ELF-1 (cell line): ENCODE data around the gene ATP5MC3.
"Not testable (repeated sequence)": the region's sequence is repeated elsewhere in the genome, so short reads cannot be mapped to it uniquely, and the experiment has no call there.

Experiments used
- DNase-seq: peaks from one replicate; pipeline ENCODE4 v3.0.0-alpha.2; 2016; ENCODE audit warnings: low read depth, low spot score

ATP5MC3 gene

DNA sequence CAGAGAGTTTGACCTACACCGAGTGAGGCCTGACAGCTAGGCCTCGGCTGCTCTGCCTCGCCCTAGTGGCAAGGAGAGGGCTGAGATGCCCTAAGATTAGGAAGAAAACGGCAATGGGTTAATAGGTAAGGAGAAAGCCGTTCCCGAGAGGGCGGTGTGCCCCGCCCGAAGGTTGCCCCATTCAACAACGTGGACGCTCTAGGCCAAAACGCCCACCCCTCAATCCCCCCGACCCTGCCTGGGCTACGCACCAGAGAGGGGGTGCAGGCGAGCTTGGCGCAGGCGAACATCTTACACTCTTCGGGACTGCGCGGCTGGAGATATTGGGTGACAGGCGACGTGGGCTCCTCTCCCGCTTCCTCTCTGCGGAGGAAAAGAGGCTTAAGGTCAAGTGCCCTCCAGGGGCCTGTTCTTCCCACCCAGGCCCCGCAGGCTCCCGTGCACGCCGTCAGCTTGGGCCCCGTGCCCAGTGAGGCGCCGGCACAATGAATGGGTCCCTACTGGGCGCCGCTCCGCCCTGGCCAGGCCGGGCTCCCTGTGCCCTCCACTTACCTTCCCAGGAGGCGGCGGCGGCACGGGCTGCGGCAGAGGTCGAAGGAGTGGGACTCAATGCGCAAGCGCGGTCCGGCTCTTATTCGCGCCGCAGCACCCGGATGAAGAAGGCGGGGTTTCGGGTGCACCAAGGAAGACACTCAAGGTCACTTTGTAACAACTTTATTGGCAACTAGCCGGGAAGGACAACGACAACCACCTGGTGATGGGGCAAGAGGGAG, at the start of gene ATP5MC3:
Gene ATP5MC3 (minus strand): TSS at position 607 of the 773 bp plus-strand sequence. CDS start 317 bp downstream, at position 290.
- DNase-seq, result peak; percentile 96

DNA sequence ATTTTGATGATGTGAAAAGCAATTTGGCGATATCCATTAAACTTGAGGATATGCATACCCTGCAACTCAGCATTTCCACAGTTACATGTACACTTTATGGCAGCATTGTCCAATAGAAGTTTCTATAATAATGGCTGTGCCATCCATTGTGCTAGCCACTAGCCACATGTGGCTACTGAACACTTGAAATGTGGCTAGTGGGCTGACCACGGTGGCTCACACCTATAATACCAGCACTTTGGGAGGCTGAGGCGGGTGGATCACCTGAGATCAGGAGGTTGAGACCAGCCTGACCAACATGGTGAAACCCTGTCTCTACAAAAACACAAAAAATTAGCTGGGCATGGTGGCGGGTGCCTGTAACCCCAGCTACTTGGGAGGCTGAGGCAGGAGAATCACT, 47.1 kb upstream of the ATP5MC3 start:
- DNase-seq, result not testable (repeated sequence)

DNA sequence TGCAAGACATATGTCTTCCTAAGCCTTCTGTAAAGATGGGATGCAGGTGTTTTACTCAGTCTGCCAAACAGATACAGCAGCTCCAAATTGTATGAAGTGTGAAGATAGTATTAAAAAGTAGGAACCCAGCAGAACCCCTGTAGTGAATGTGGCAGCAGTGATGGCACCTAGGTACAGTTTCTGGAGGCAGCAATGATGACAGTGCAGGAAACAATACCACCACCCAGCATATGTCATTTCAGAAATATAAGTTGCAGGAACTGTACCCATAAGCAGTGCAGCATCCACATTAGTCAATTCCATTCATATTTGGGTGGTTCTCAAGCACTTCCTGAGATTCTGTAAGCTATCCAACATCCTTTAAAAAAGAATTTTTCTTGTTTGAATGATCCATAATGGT, 46.7 kb upstream of the ATP5MC3 start:
- DNase-seq, result no peak

DNA sequence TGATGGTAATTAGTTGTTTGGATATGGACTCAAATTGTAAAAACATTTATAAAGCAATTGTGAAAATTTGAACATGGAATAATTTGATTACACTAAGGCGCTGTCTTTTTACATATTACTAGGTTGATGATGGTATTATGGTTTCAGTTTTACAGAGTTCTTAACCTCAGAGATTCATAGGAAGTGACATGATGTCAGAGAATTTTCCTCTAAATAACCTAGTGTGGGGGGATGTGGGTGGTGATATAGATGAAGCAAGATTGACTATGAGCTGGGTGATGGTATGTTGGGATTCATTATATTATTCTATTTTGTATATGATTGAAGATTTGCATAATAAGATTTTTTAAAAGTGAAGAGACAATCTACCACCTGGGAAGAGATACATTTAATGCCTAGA, 45.9 kb upstream of the ATP5MC3 start:
- DNase-seq, result no peak

DNA sequence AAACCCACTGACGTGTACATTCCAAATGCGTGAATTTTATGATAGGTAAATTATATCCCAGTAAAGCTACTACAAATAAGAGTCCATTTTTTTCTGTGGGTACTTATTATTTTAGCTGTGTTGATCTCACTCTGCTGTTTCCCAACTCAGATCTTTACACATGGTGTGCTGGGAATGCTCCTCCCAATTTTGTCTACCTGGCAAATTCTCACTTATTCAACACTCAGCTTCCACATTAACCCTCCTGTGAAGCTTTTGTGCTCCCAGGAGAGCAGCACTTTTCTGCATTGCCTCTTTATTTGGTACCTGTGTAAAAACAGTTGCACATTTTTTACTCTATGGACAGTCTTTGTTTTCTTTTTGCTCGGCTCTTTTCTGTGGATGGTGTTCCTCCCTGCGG, 38.6 kb upstream of the ATP5MC3 start:
- no peak for DNase-seq

DNA sequence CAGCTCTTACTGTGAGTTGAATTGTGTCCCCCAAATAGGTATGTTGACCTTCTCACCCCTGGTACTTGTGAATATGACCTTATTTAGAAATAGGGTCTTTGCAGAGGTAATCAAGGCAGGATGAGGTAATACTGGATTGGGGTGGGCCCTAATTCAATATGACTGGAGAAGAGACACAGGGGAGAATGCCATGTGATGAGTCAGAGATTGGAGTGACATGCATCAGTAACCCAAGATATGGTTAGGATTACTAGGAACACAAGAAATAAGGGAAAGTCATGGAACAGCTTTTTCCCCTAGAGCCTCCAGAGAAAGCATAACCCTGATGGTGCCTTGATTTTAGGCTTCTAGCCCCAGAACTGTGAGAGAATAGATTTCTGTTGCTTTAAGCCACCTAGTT, 37.0 kb upstream of the ATP5MC3 start:
- DNase-seq, result no peak

DNA sequence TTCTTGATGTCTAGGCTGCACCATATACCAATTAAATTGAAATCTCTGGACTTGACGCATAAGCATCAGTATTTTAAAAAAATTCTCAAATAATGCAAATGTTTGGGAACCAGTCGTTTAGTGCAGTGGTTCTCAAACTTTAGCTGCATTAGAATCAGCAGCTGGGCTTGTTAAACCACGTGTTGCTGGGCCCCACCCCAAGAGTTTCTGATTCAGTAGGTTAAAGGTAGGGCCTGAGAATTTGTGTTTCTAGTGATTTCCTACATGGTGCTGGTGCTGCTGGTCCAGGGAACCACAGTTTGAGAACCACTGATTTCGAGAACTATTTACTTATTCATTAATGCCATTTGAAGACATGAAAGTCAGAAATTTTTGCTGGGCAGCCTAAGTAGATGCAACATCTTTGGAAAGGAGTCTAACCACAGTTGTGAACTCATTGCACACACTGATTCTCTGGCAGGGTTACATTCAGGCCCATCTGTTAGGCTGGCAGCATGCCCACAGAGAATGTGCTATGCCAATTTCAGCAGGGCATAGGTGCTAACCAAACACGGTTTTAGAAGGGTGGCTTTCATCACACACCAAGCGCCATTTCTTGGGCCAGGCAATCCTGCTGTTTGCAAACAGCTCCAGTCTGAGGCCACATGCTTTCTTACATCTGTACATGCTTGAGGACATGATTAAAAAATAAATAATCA, 26.4 kb upstream of the ATP5MC3 start:
- DNase-seq, result no peak

DNA sequence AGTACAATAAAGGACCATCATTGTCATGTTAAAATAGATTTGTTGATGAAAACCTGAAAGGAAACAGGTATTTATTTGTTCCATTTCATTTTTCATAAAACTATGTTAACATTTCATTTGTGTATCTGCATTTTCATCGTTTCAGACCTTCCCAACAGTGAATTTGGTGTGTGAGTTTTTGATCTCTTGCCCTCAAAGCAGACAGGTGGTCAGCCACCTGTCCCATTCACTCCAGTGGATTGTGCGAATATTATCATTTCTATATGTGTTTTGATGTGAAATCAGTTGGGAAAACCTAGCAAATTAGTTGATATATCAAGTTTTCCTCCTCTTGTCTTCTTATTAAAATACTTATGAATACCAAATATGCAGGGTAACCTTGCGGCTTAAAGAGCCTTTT, 25.4 kb upstream of the ATP5MC3 start:
- DNase-seq, result no peak

DNA sequence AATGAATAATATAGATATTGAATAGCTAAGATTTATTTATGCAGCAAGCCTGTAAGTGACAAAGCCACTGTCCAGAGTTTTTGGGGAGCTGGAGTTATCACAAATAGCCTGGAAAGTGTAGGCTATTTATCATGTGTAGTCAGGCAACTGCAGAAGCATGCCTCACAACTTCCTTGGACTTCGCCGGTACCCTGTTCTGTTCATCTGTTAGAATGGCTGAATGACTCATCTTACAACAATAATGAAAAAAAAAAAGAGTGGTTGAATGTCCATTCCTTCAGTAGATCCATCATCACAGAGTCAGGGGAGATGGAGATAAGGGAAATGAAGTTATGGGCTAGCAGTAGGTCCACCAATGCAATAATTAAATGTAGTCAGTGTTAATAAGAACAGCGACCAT, 24.0 kb upstream of the ATP5MC3 start:
- no peak for DNase-seq

DNA sequence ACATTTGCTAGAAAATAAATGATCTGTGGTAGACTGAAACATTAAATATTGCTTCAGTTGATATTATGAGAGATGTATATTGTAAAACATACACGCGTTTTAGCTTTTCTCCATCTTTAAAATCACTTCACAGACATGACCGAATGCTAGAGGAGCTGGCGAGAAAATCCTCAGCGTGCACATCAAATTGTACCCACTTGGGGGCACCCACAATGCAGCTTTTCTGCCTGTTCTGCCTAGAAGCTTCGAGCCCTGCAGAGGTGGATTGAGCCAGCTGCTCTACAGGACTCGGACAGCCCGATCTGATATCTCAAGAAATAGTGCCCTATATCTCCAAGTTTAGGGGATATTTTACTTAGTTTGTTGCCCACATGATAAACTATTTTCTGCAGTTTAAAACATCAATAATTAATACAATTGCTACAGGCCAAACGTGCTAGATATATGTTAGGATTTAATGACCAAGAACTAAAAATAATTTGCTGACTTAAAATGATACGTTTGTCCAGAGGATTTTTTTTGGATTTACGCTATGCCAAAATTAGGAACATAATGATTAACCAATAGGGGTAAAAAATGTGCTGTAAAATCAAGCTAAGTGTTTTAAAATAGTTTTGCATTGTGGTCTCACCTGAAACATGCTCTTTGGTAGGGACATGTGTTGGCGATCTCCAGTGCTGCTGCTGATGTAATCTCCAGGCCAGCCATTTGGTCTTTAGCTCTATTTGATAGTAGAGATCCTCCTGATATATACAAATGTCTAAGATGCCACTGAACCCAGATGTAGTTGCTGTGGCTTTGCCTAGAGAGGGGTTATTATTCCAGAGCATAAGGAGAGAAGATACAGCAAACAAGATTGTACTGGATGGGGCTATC, 22.3 kb upstream of the ATP5MC3 start:
- peak; percentile 68 for DNase-seq

DNA sequence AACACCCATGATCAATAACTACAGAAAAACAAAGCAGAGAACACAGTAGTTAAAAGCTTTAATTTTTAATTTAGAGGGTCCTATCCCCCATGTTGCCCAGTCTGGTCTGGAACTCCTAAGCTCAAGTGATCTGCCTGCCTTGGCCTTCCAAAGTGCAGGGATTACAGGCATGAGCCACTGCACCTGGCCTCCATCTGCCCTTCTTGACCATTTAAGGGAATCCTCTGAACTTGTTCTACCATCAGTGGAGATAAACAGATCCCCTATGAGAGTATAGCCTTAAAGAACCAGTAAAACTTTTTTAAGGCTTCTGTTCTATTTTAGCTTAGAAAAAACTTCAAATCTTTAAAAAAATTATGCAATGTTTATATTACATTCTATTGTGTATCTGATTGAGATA, 13.5 kb upstream of the ATP5MC3 start:
- DNase-seq, result no peak

DNA sequence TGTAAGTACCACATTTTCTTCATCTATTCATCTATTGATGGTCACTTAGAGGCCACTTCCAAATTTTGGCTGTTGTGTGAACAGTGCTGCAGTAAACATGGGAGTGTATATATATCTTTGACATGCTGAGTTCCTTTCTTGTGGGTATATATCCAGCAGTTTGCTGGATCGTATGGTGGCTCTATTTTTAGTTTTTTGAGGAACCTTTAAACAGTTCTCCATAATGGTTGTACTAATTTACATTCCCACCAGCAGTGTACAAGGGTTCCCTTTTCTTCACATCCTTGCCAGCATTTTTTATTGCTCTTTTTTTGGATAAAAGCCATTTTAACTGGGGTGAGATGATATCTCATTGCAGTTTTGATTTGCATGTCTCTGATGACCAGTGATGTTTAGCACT, 7.3 kb upstream of the ATP5MC3 start:
- no peak for DNase-seq

DNA sequence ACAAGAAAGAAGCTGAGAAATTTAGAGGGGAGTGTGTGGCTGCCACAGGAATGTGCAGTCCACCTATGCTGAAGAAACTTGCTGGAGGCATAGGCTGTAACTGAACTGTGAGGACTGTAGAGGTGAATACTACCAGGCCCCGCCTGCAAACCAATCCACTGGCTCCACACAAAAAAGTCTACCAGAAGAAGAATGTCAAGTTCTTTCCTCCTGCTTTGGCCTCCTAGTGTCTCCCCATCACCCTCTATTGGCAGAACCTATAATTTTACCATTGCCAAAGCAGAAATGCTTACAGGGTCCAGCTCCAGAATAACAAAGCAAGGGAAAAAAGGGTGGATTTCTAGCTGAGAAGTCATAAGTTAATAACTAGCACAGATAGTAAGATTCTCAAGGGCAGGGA, 5.9 kb upstream of the ATP5MC3 start:
- peak; percentile 67 for DNase-seq

DNA sequence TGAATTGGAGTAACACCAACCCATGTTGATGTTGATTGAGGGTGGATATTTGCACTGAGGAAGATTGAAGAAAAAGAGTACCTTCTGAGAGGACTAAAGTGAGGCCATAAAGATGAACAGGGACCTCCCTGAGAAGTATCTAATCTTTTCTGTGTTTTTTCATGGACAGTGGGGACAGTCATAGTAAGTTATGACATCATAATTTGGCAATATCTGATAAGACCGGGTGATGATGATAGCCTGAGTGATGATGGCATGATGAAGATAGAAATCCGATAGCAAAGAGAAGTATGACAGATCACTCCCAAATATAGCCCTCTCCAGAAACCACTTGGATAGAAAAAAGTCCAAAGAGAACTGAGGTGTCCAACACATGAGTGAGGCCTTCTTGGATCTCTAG, 2.2 kb upstream of the ATP5MC3 start:
- no peak for DNase-seq

DNA sequence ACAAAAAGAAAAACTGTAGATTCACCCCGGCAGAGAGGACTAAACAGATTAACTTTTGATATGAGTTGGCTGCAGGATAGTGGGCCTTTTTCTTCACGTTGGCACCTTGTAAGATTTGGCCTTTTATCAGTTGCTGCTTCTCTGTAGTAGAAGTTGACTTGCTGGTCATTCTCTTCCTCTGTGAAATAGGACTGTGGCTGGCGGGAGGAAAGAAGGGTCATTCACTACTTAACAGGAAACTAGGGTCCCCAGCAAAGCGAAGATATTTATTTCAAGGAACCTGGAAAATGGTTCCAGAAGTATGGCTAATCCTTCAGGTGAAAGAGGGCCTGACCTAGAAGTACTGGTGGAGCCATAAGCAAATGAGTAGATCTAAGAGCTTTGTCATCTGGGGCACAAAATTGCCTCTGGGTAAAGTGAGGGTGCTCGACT, 383 bp upstream of the ATP5MC3 start:
- no peak for DNase-seq

DNA sequence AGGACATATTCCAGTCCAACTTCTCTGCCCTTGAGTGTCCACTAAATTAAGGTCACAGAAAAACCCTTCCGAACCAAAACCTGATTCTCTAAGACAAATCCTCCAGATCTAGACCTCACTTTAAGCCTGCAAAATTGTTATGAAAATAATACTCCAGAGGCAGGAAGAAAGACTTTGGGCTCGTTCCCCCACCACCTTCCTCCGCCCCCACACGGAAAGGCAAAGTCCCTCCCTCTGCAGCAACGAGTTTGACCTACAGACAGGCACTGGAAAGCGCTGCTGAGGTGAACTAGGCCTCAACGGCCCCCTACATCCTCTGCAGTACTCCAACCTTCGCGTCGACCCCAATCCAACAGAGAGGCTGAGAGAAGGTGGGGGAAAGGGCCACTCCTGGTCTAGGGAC, 808 bp downstream of the ATP5MC3 start:
- no peak for DNase-seq

DNA sequence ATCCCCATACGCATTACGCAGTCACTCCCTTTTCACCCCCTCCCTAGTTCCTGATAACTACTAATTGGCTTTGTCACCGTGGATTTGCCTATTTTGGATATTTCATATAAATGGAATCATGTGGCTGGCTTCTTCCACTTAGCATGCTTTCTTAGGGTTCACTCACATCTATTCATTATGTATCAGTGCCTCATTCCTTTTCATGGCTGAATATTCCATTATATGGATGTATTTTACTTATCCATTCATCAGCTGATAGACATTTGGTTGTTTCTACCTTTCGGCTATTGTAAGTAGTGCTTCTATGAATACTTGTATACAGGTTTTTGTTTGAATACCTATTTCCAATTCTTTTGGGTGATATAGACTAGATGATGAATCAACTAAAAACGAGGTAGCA, 4.9 kb downstream of the ATP5MC3 start:
- DNase-seq, result no peak

DNA sequence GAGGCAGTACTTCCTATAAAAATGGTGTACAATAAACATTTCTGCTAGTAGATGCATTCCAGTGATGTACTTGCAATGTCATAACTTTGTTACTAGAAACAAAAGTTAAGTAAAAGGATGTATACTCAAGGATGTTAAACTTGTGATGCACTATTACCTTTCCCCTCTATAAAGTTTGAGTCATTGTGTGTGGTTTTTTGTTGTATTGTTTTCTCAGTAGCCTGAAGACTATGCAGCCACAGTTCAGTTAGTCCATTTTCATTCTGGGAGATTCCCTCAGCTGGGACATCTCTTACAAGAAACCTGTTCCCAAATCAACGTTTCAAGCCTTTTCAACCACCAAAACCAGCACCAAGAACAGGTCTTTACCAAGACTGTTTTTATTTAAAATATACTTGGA, 5.6 kb downstream of the ATP5MC3 start:
- DNase-seq, result no peak

DNA sequence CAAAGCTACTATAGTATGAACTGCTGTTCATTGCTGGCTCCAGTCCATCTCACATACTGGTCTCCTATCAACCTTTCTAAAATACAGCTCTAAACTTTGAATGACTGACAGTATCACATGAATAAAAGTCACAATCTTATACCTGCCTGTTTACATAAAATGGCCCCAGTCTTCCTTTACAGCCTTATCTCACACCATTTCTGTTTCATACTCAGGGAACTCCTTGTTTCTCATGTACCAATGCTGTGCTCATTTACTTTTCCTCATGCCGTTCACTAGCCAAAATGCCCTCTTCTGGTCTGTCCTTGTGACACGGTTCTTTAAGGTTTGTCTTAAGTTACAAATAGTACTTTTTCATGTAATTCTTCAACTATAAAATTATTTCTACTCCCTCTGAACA, 6.2 kb downstream of the ATP5MC3 start:
- no peak for DNase-seq

DNA sequence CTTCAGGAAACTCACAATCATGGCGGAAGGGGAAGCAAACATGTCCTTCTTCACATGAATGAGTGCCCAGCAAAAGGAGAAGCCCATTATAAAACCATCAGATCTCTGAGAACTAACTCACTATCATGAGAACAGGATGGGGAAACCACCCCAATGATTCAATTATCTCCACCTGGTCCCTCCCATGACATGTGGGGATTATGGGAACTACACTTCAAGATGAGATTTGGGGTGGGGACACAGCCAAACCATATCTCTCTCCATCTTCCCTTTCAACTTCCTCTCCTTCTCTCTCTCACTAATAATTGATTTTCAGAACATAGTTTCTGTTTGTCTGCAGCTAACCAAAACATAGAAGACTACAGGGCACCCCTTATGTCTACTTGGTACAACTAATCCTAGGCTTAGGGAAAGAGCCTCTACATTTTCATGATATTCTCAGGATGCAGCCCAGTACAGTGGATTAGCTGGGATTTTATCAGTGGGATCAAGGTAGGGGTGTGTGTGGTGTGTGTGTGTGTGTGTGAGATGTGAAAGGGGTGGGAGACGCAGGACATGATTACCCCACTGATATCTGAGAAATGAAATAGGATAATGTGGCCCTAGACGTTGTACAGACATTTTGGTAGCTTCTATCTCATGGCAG, 10.7 kb downstream of the ATP5MC3 start:
- no peak for DNase-seq

DNA sequence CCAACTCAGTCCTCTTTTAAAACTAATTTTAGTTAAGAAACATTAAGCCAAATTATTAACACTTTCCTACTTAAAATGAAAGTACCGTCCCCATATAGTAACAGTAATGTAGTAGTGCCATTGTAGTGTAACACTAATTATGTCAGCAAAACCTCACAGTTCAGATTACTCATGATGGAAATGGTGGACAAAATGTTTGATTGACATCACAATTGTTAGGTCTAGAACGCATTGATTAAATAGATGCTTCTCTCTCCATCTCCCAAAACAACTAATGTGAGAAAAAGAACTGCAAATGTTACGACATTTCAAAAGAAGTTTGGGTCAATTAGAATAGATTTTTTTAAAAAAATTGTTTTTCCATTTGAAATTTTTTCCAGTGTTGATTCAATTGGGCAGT, 12.3 kb downstream of the ATP5MC3 start:
- DNase-seq, result no peak

DNA sequence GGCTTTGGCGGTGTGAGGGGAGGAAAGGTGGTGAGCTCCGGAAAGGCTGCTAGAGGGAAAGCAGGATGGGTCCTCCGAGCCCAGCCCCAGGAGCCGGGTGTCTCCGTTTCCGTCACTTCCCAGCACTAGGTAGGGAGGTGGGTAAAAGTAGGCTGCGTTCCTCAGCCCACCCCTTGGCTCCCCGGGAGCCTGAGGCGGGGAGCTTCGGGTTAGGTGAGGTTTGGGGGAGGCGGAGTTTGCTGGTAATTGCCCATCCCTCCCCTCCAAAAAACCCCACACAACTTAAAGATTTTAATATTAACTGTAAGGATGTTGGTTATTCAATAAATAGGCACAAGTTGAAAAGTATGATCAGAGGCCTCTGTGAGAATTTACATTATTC, 13.0 kb downstream of the ATP5MC3 start:
- no peak for DNase-seq
